KG1 (cell line): ENCODE results near the gene CCDC93.

ENCODE experiments used
- DNase-seq: peaks from one replicate; lab custom pipeline; 2025; lab: John Stamatoyannopoulos, UW

The CCDC93 gene

GRCh38 chr2:117902933-117903332 lies 110.9 kb downstream of the CCDC93 start:
- no peak for DNase-seq

- no peak for DNase-seq
Observed at GRCh38 chr2:117888897-117889296, 125.0 kb downstream of the CCDC93 start.

- DNase-seq, result no peak
Observed at GRCh38 chr2:117885308-117885707, 128.6 kb downstream of the CCDC93 start.

- no peak for DNase-seq
Observed at GRCh38 chr2:117879003-117879402, 134.9 kb downstream of the CCDC93 start.

- DNase-seq, result no peak
Observed at GRCh38 chr2:117875786-117876185, 138.1 kb downstream of the CCDC93 start.
